ENCODE data around the gene GMDS.

The GMDS gene

GRCh38 chr6:1878330-1878729, 367.1 kb downstream of the GMDS start:
- DNase-seq: no peak

GRCh38 chr6:1873781-1874180, 371.6 kb downstream of the GMDS start:
- DNase-seq: no peak

- DNase-seq: no peak
Observed at GRCh38 chr6:1872649-1873131, 372.7 kb downstream of the GMDS start.

GRCh38 chr6:1871724-1872315, 373.6 kb downstream of the GMDS start:
- no peak for DNase-seq

GRCh38 chr6:1870932-1871331, 374.5 kb downstream of the GMDS start:
- no peak for DNase-seq

- no peak for DNase-seq
Observed at GRCh38 chr6:1870251-1870650, 375.2 kb downstream of the GMDS start.

GRCh38 chr6:1869769-1870168, 375.6 kb downstream of the GMDS start:
- no peak for DNase-seq

GRCh38 chr6:1869308-1869707, 376.1 kb downstream of the GMDS start:
- no peak for DNase-seq

- no peak for DNase-seq
Observed at GRCh38 chr6:1868561-1869261, 376.7 kb downstream of the GMDS start.

GRCh38 chr6:1867197-1867596, 378.2 kb downstream of the GMDS start:
- DNase-seq: no peak

GRCh38 chr6:1865585-1865984, 379.8 kb downstream of the GMDS start:
- no peak for DNase-seq

- no peak for DNase-seq
Observed at GRCh38 chr6:1864496-1864895, 380.9 kb downstream of the GMDS start.

GRCh38 chr6:1862411-1862810, 383.0 kb downstream of the GMDS start:
- no peak for DNase-seq

GRCh38 chr6:1860756-1861348, 384.6 kb downstream of the GMDS start:
- DNase-seq: no peak

GRCh38 chr6:1858859-1859258, 386.5 kb downstream of the GMDS start:
- no peak for DNase-seq

- DNase-seq: no peak
Observed at GRCh38 chr6:1858196-1858595, 387.2 kb downstream of the GMDS start.

- no peak for DNase-seq
Observed at GRCh38 chr6:1856381-1856780, 389.0 kb downstream of the GMDS start.

- DNase-seq: no peak
Observed at GRCh38 chr6:1855890-1856289, 389.5 kb downstream of the GMDS start.

GRCh38 chr6:1854296-1854695, 391.1 kb downstream of the GMDS start:
- DNase-seq: no peak

GRCh38 chr6:1853761-1854160, 391.6 kb downstream of the GMDS start:
- no peak for DNase-seq

- DNase-seq: no peak
Observed at GRCh38 chr6:1851681-1852456, 393.5 kb downstream of the GMDS start.

GRCh38 chr6:1850840-1851157, 394.6 kb downstream of the GMDS start:
- no peak for DNase-seq

GRCh38 chr6:1850121-1850839, 395.1 kb downstream of the GMDS start:
- DNase-seq: no peak
